H9 (cell line): ENCODE results near the gene CCM2L. TPM values are rescaled to one million over a fixed set of nuclear protein-coding genes. Genes with fewer than 3 reads are reported as not detected.

Experiments used
- DNase-seq: peaks from one replicate; pipeline ENCODE4 v3.0.0-alpha.2; 2017
- H2AFZ ChIP-seq: one replicate; pipeline ENCODE4 v1.6.1; 2013; ENCODE audit warnings: mild to moderate bottlenecking, low read length, control low read depth, moderate library complexity
- H2AK5ac ChIP-seq: 2 replicates; pipeline ENCODE4 v1.6.1; 2013; ENCODE audit warnings: low read length, control low read depth, mixed read lengths; ENCODE audit not compliant: insufficient read length
- H2BK120ac ChIP-seq: one replicate; pipeline ENCODE4 v1.6.1; 2013; ENCODE audit warnings: low read depth, mild to moderate bottlenecking, low read length, control low read depth, inconsistent platforms; ENCODE audit not compliant: poor library complexity, severe bottlenecking
- H2BK12ac ChIP-seq: 2 replicates; pipeline ENCODE4 v1.6.1; 2013; ENCODE audit warnings: low read length, control low read depth, mixed read lengths, low read depth; ENCODE audit not compliant: insufficient read length
- H2BK15ac ChIP-seq: 2 replicates; pipeline ENCODE4 v1.6.1; 2013; ENCODE audit warnings: low read depth, low read length, control low read depth
- H2BK20ac ChIP-seq: one replicate; pipeline ENCODE4 v1.6.1; 2013; ENCODE audit warnings: low read depth, mild to moderate bottlenecking, low read length, control low read depth, inconsistent platforms; ENCODE audit not compliant: poor library complexity, severe bottlenecking
- H2BK5ac ChIP-seq: 2 replicates; pipeline ENCODE4 v1.6.1; 2013; ENCODE audit warnings: low read length, control low read depth, mixed read lengths; ENCODE audit not compliant: insufficient read length
- H3K14ac ChIP-seq: 2 replicates; pipeline ENCODE4 v1.6.1; 2013; ENCODE audit warnings: low read length, control low read depth; ENCODE audit not compliant: insufficient read depth
- H3K18ac ChIP-seq: 2 replicates; pipeline ENCODE4 v1.6.1; 2013; ENCODE audit warnings: low read depth, mild to moderate bottlenecking, mixed read lengths, low read length, control low read depth; ENCODE audit not compliant: insufficient read length
- H3K23ac ChIP-seq: 2 replicates; pipeline ENCODE4 v1.6.1; 2013; ENCODE audit warnings: low read length, control low read depth, mixed read lengths, low read depth; ENCODE audit not compliant: insufficient read length
- H3K23me2 ChIP-seq: 2 replicates; pipeline ENCODE4 v1.6.1; 2013; ENCODE audit warnings: low read depth, mild to moderate bottlenecking, mixed read lengths, low read length, control low read depth; ENCODE audit not compliant: insufficient read length, poor library complexity, severe bottlenecking
- H3K27ac ChIP-seq: 2 replicates; pipeline ENCODE4 v1.5.1; 2013; ENCODE audit warnings: low read length, control low read depth, mixed read lengths, low read depth; ENCODE audit not compliant: insufficient read length
- H3K27me3 ChIP-seq: 2 replicates; pipeline ENCODE4 v1.6.1; 2013; ENCODE audit warnings: low read length, control low read depth, inconsistent platforms; ENCODE audit not compliant: insufficient read depth
- H3K4ac ChIP-seq: 2 replicates; pipeline ENCODE4 v1.6.1; 2013; ENCODE audit warnings: low read depth, mild to moderate bottlenecking, control low read depth, inconsistent platforms, low read length, moderate library complexity
- H3K4me1 ChIP-seq: 2 replicates; pipeline ENCODE4 v1.6.1; 2013; ENCODE audit warnings: low read length, control low read depth, inconsistent platforms; ENCODE audit not compliant: insufficient read depth
- H3K4me2 ChIP-seq: 2 replicates; pipeline ENCODE4 v1.6.1; 2013; ENCODE audit warnings: low read length, control low read depth, mixed read lengths; ENCODE audit not compliant: insufficient read length, insufficient read depth
- H3K56ac ChIP-seq: 2 replicates; pipeline ENCODE4 v1.6.1; 2013; ENCODE audit warnings: low read depth, mild to moderate bottlenecking, mixed read lengths, low read length, control low read depth; ENCODE audit not compliant: insufficient read length
- H3K79me1 ChIP-seq: 2 replicates; pipeline ENCODE4 v1.6.1; 2013; ENCODE audit warnings: low read depth, mild to moderate bottlenecking, moderate library complexity, low read length, control low read depth, inconsistent platforms; ENCODE audit not compliant: insufficient read depth, poor library complexity, severe bottlenecking
- H3K79me2 ChIP-seq: 2 replicates; pipeline ENCODE4 v1.6.1; 2013; ENCODE audit warnings: low read length, control low read depth, inconsistent platforms; ENCODE audit not compliant: insufficient read depth
- H3K9ac ChIP-seq: 2 replicates; pipeline ENCODE4 v1.6.1; 2013; ENCODE audit warnings: low read length, control low read depth, mixed read lengths; ENCODE audit not compliant: insufficient read length; ENCODE audit errors: extremely low read depth
- H3K9me3 ChIP-seq: one replicate; pipeline ENCODE4 v1.6.1; 2013; ENCODE audit warnings: low read depth, low read length, inconsistent platforms; ENCODE audit not compliant: control insufficient read depth
- H3T11ph ChIP-seq: one replicate; pipeline ENCODE4 v1.6.1; 2013; ENCODE audit warnings: mild to moderate bottlenecking, low read length, control low read depth, inconsistent platforms
- H4K20me1 ChIP-seq: one replicate; pipeline ENCODE4 v1.6.1; 2013; ENCODE audit not compliant: control insufficient read depth, insufficient read length, insufficient read depth
- H4K5ac ChIP-seq: 2 replicates; pipeline ENCODE4 v1.6.1; 2013; ENCODE audit warnings: low read depth, mild to moderate bottlenecking, mixed read lengths, low read length, control low read depth; ENCODE audit not compliant: insufficient read length
- H4K8ac ChIP-seq: replicated peaks from 2 replicates; pipeline ENCODE4 v1.6.1; 2013; ENCODE audit warnings: low read length, control low read depth, mixed read lengths, low read depth; ENCODE audit not compliant: insufficient read length
- H4K91ac ChIP-seq: 2 replicates; pipeline ENCODE4 v1.6.1; 2013; ENCODE audit warnings: low read depth, mild to moderate bottlenecking, moderate library complexity, mixed read lengths, low read length, control low read depth; ENCODE audit not compliant: insufficient read length
- H3K27ac Mint-ChIP-seq, 3 experiments: 2 replicates in 2 of 3; 3 replicates in 1 of 3; pipeline ENCODE4 v1.8.0; 2020 to 2021; ENCODE audit warnings: mixed read lengths in 3 of 3, mild to moderate bottlenecking in 1 of 3, moderate library complexity in 1 of 3
- H3K27me3 Mint-ChIP-seq: 2 replicates; pipeline ENCODE4 v1.8.0; 2021; ENCODE audit warnings: low read depth, mild to moderate bottlenecking, moderate library complexity, mixed read lengths
- H3K36me3 Mint-ChIP-seq, 3 experiments: 2 replicates in 2 of 3; 3 replicates in 1 of 3; pipeline ENCODE4 v1.8.0; 2020 to 2021; ENCODE audit warnings: low read depth in 3 of 3, mixed read lengths in 3 of 3; ENCODE audit not compliant: insufficient read depth in 1 of 3
- H3K4me1 Mint-ChIP-seq, 2 experiments: 2 replicates each; pipeline ENCODE4 v1.8.0; 2020; ENCODE audit warnings: mixed read lengths in 2 of 2
- H3K4me3 Mint-ChIP-seq, 2 experiments: 2 replicates in 1 of 2; 3 replicates in 1 of 2; pipeline ENCODE4 v1.8.0; 2020 to 2021; ENCODE audit warnings: mild to moderate bottlenecking in 2 of 2, mixed read lengths in 2 of 2, moderate library complexity in 1 of 2
- H3K9me3 Mint-ChIP-seq, 2 experiments: 2 replicates in 1 of 2; 3 replicates in 1 of 2; pipeline ENCODE4 v1.8.0; 2020; ENCODE audit warnings: mild to moderate bottlenecking in 2 of 2, mixed read lengths in 2 of 2, moderate library complexity in 1 of 2
- CTCF ChIP-seq: fragments of 200-600 bp; sonication (generic); conservative IDR thresholded peaks from 3 replicates; pipeline ENCODE4 v1.8.0; 2021; ENCODE audit warnings: antibody characterized with exemption, mild to moderate bottlenecking
- WGBS: extraction: QIAGEN DNeasy Blood & Tissue Kit; methylation state at CpG from one replicate; pipeline ENCODE4 v1.1.7; 2013; ENCODE audit warnings: missing lambda C conversion rate, low lambda C conversion rate, mixed read lengths; ENCODE audit not compliant: insufficient read length; ENCODE audit errors: extremely low coverage; 5-methylcytosine and 5-hydroxymethylcytosine counted together
- total RNA-seq: library from RNA; stranded (reverse); gene quantifications from 2 replicates; pipeline ENCODE4 v1.2.1, GENCODE V29; 2021

The CCM2L gene
- total RNA-seq, 1 experiment from 2014 or later: 4.6 TPM

GRCh38 chr20:32009564-32009963 lies 674 bp upstream of the CCM2L start:
- Histone ChIP-seq H3T11ph (no peak overlapping the region), H4K91ac (no peak overlapping the region), H3K23ac (no peak overlapping the region), H3K27me3 (no peaks in the 10 kb centered on the region), H2BK20ac (no peak overlapping the region), H3K4ac (no peak overlapping the region), H2BK5ac (no peak overlapping the region), H3K4me1 (peaks cover 2% of the 10 kb centered on the region; the same call in 1 of the 2 replicates), H3K79me2 (no peaks in the 10 kb centered on the region), H3K14ac (no peak overlapping the region), H2AFZ (no peak overlapping the region), H3K56ac (no peak overlapping the region), H4K8ac (no peak overlapping the region), H3K9ac (no peak overlapping the region), H3K23me2 (no peaks in the 10 kb centered on the region), H3K18ac (no peak overlapping the region), H2BK12ac (no peak overlapping the region), H3K4me2 (no peak overlapping the region), H3K27ac (no peak overlapping the region), H4K20me1 (no peaks in the 10 kb centered on the region), H2BK15ac (no peak overlapping the region), H2BK120ac (no peak overlapping the region), H3K9me3 (no peaks in the 10 kb centered on the region), H3K79me1 (no peaks in the 10 kb centered on the region), H2AK5ac (no peak overlapping the region), H4K5ac (no peak overlapping the region)
- H3K27ac Mint-ChIP-seq: 0 out of 7 replicates have a peak overlapping the region, but pooled peaks of 1 of the 3 experiments have one; percentile 27
- peaks cover 56% of the 10 kb centered on the region in 2 experiments for H3K4me1 Mint-ChIP-seq
- no peak for DNase-seq
- no peaks in the 10 kb centered on the region; a peak in 1 of 5 replicates for H3K9me3 Mint-ChIP-seq
- no peak for TF ChIP-seq CTCF
- H3K4me3 Mint-ChIP-seq: no peak overlapping the region
- no peaks in the 10 kb centered on the region; the same call in none of the 2 replicates for H3K27me3 Mint-ChIP-seq
- H3K36me3 Mint-ChIP-seq: no peaks in the 10 kb centered on the region
- no CpG with 5 or more reads among the region's 7 CpGs for WGBS
